Right atrium auricular region (tissue), 2 donors: ENCODE data around the gene TSPAN18. TPM values are rescaled to one million over a fixed set of nuclear protein-coding genes. Genes with fewer than 3 reads are reported as not detected.

Source experiments
- DNase-seq: peaks from one replicate; pipeline ENCODE4 v3.0.0-alpha.2; 2019; ENCODE audit warnings: low spot score
- H3K27ac ChIP-seq, 2 donors: fragments of 200-600 bp; sonication (generic); 1 replicate in 1 of 2; 2 replicates in 1 of 2; pipeline ENCODE4 v1.5.1; 2016 to 2019
- H3K27me3 ChIP-seq, 2 donors: fragments of 200-600 bp; sonication (generic); one replicate each; pipeline versions ENCODE4 v1.5.1 to v1.6.0; 2017 to 2019
- H3K36me3 ChIP-seq: fragments of 200-600 bp; sonication (generic); one replicate; pipeline ENCODE4 v1.5.1; 2016
- H3K4me1 ChIP-seq, 2 donors: fragments of 200-600 bp; sonication (generic); one replicate each; pipeline versions ENCODE4 v1.5.1 to v1.6.0; 2017 to 2019
- H3K4me3 ChIP-seq, 2 donors: fragments of 200-600 bp; sonication (generic); 1 replicate in 1 of 2; 2 replicates in 1 of 2; pipeline ENCODE4 v1.5.1; 2017 to 2019; ENCODE audit warnings: mild to moderate bottlenecking in 1 of 2, moderate library complexity in 1 of 2
- H3K9me3 ChIP-seq, 2 donors: fragments of 200-600 bp; sonication (generic); one replicate each; pipeline ENCODE4 v1.5.1; 2019
- total RNA-seq, 2 donors: library from RNA; depleted of rRNA; stranded (reverse); fragments of >200 nt; gene quantifications; one replicate each; pipeline ENCODE4 v1.1.0, GENCODE V29; 2016
- TF ChIP-seq, protein P1 (sequence below), 2 donors: fragments of 200-600 bp; sonication (generic); IDR thresholded peaks; one replicate each; pipeline ENCODE4 v1.5.1; 2019; ENCODE audit warnings: antibody characterized with exemption in 2 of 2

Gene TSPAN18
- total RNA-seq, 2 donors from 2014 or later: 76.3 to 79.3 TPM

DNA sequence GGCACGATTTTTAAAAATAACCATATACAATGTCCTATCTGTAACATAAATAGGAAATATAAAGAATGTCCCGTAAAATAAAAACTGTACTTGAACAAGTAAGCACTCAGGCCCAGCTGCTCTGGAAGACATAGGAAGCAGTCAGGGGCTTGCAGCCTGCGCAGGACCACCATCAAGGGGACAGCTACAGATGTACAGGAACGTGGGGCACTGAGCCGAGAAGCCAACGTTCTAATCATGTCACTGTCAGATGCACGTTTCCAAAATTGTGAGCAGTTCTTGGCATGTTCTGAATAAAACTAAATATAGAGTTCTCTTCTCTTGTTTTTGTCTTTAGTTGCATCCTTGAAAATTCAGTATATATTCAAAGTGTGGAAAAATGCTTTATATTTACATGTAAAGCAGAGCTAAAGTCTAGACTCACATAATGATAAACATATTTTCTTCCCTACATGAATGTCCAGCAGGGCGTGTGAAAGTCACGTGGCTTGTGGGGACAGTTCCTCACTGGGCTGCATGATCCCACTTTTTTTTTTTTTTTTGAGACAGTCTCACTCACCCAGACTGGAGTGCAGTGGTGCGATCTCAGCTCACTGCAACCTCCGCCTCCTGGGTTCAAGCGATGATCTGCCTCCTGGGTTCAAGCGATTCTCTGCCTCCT is 28.4 kb upstream of the TSPAN18 start:
- no peak for DNase-seq
- peaks cover under 1 to 1% of the 10 kb centered on the region in 2 donors for H3K9me3 ChIP-seq
- peak overlapping the region; percentile 15 to 48 for H3K27ac ChIP-seq
- no peaks in the 10 kb centered on the region for H3K36me3 ChIP-seq
- H3K4me1 ChIP-seq: peaks cover 0 to 42% of the 10 kb centered on the region in 2 donors
- TF ChIP-seq, protein P1, sequence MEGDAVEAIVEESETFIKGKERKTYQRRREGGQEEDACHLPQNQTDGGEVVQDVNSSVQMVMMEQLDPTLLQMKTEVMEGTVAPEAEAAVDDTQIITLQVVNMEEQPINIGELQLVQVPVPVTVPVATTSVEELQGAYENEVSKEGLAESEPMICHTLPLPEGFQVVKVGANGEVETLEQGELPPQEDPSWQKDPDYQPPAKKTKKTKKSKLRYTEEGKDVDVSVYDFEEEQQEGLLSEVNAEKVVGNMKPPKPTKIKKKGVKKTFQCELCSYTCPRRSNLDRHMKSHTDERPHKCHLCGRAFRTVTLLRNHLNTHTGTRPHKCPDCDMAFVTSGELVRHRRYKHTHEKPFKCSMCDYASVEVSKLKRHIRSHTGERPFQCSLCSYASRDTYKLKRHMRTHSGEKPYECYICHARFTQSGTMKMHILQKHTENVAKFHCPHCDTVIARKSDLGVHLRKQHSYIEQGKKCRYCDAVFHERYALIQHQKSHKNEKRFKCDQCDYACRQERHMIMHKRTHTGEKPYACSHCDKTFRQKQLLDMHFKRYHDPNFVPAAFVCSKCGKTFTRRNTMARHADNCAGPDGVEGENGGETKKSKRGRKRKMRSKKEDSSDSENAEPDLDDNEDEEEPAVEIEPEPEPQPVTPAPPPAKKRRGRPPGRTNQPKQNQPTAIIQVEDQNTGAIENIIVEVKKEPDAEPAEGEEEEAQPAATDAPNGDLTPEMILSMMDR (IDR thresholded peaks at IDR 0.05): no peak
- H3K4me3 ChIP-seq: no peak overlapping the region
- no peaks in the 10 kb centered on the region for H3K27me3 ChIP-seq

DNA sequence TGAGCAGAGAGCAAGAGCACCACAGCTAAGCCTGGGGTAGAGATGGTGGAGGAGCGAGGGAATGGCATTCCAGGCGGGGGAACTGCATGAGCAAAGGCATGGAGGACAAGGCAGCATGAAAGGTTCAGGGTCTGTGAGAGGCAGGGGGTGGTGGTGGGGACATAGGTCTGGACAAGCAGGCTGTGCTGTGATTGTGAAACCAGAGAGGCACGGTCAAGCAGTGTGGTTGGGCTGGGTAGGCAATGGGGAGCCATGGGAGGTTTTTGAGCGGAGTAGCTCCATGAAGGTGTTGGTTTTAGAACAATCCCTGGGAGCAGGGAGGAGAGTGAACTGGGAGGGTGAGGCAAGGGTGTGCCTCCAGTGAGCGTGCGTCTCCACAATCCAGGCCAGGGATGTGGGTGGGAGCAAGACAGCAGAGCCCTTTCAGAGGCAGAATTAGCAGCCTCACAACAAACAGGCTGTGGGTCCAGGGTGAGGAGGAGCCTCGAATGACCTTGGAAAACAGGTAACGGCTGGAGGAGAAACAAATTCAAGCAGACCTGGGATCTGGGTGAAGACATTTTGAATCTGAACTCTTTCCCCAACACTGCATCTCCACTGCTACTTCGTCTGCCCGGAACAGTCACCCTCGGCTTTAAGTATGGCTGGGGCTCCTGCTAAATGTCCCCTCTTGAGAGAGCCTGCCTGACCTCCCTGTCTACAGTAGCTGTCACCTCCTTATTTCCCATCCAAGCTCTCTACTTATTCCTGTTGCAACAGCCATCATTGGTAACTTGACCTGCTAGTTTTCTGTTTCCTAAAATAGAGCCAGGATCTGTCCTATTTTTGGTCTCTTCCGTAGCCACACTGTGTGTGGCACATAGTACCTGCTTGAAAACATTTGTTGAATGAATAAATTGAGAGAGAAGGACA is 27.0 kb upstream of the TSPAN18 start:
- DNase-seq: no peak
- H3K4me1 ChIP-seq: peaks cover 0 to 42% of the 10 kb centered on the region in 2 donors
- peak overlapping the region; percentile 43 to 50 for H3K27ac ChIP-seq

DNA sequence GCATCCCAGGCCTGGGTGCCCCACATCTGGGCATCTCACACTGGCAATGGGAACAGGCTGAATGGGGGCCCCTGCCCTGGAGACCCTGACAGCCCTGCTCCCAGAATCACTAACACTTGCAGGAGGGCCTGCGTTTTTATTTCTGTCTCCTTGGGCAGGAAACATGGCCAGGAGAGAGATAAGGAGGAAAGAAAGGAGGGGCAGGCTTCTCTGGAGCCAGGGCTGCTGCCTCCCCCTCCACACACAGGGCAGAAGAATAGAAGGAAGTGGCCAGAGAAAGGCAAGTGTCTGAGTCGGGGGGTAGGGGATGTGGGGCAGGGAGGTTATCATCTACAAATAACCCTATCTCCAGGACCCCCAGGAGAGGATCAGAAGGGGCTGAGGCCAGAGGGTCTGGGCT is 25.5 kb upstream of the TSPAN18 start:
- H3K4me3 ChIP-seq: no peak overlapping the region
- no peaks in the 10 kb centered on the region for H3K36me3 ChIP-seq
- DNase-seq: no peak
- no peaks in the 10 kb centered on the region for H3K27me3 ChIP-seq
- peak overlapping the region; percentile 50 to 56 for H3K27ac ChIP-seq
- H3K9me3 ChIP-seq: peaks cover 5 to 9% of the 10 kb centered on the region in 2 donors
- peaks cover 0 to 42% of the 10 kb centered on the region in 2 donors for H3K4me1 ChIP-seq
- TF ChIP-seq, protein P1 (IDR thresholded peaks at IDR 0.05): no peak

More for the DNA sequence above, 27.0 kb upstream of the TSPAN18 start:
- TF ChIP-seq, protein P1 (IDR thresholded peaks at IDR 0.05): no peak
- Histone ChIP-seq H3K9me3 (peaks cover 5 to 9% of the 10 kb centered on the region in 2 donors), H3K27me3 (no peaks in the 10 kb centered on the region), H3K36me3 (no peaks in the 10 kb centered on the region), H3K4me3 (no peak overlapping the region)

DNA sequence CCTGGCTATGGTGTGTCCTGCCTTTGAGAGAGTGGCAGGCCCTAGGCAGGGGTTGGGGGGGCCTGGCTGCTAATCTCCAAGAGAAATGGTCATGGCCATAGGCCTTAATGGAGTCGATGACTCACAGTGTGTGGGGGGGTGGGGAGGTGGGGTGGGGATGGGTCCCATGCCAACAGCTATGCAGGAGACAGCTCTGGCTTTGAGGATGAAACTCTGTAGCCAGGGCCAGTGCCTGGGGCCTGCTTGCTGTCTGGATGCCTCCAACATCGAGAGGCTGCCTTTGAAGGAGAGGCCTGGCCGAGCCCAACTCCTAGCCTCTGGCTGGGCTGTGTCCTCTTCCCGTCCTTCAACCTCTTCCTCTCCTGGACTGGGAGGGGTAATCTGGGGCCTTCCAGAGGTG is 23.9 kb upstream of the TSPAN18 start:
- Histone ChIP-seq H3K4me1 (peaks cover 0 to 42% of the 10 kb centered on the region in 2 donors), H3K9me3 (peaks cover 5 to 9% of the 10 kb centered on the region in 2 donors), H3K36me3 (no peaks in the 10 kb centered on the region), H3K27ac (peak overlapping the region; percentile 12 to 30), H3K27me3 (no peaks in the 10 kb centered on the region), H3K4me3 (no peak overlapping the region)
- no peak for DNase-seq
- TF ChIP-seq, protein P1 (IDR thresholded peaks at IDR 0.05): no peak

DNA sequence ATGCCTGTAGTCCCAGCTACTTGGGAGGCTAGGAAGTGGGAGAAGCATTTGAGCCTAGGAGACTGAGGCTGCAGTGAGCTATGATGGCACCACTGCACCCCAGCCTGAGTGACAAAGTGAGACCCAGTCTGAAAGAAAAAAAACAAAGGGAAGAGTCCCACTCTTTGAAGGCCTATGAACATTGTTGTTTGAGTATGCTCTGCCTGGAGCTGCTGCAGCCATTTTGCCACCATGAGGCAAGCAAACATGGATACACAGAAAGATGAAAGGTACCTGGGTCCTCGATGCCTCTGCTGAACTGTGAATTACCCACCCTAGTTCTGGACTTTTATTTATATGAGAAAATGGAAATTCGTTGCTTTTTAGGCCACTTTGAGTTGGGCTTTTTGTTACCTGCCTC is 19.7 kb upstream of the TSPAN18 start:
- DNase-seq: no peak
- H3K27ac ChIP-seq: no peak overlapping the region

More for the DNA sequence above, 19.7 kb upstream of the TSPAN18 start:
- TF ChIP-seq, protein P1 (IDR thresholded peaks at IDR 0.05): no peak
- Histone ChIP-seq H3K4me3 (no peak overlapping the region), H3K36me3 (no peaks in the 10 kb centered on the region), H3K27me3 (no peaks in the 10 kb centered on the region), H3K9me3 (peaks cover 5 to 9% of the 10 kb centered on the region in 2 donors), H3K4me1 (peaks cover 0 to 10% of the 10 kb centered on the region in 2 donors)
